Fibroblast of mammary gland (primary cell): ENCODE results near the gene CERS3.
A peak's percentile ranks its signal among the peaks of the same experiment; 100 is the strongest.

Experiments
- DNase-seq: peaks from one replicate; pipeline ENCODE4 v3.0.0-alpha.2; 2010; ENCODE audit warnings: low read depth
- H3K4me3 ChIP-seq: 2 replicates; pipeline ENCODE4 v1.5.1; 2011; ENCODE audit warnings: low read depth, mild to moderate bottlenecking, low read length, moderate library complexity; ENCODE audit not compliant: control insufficient read depth
- CTCF ChIP-seq: conservative IDR thresholded peaks from 2 replicates; pipeline ENCODE4 v1.5.1; 2011; ENCODE audit warnings: low read depth, low read length, inconsistent platforms; ENCODE audit not compliant: control insufficient read depth, insufficient read depth

Gene CERS3

GRCh38 chr15:100385300-100386050, 143.3 kb downstream of the CERS3 start:
- no peak for DNase-seq
- no peak overlapping the region for H3K4me3 ChIP-seq
- no peak for TF ChIP-seq CTCF

- DNase-seq: no peak
- no peak overlapping the region for H3K4me3 ChIP-seq
- no peak for TF ChIP-seq CTCF
Observed at GRCh38 chr15:100384108-100384410, 144.7 kb downstream of the CERS3 start.

- peak; percentile 8 for DNase-seq
Observed at GRCh38 chr15:100383302-100384107, 145.2 kb downstream of the CERS3 start.

GRCh38 chr15:100373942-100374341, 154.8 kb downstream of the CERS3 start:
- no peak overlapping the region for H3K4me3 ChIP-seq
- no peak for TF ChIP-seq CTCF
- DNase-seq: no peak

More at GRCh38 chr15:100383302-100384107, 145.2 kb downstream of the CERS3 start:
- peak; percentile 24 for TF ChIP-seq CTCF
- no peak overlapping the region for H3K4me3 ChIP-seq

GRCh38 chr15:100373120-100373896, 155.4 kb downstream of the CERS3 start:
- DNase-seq: no peak
- H3K4me3 ChIP-seq: no peak overlapping the region
- no peak for TF ChIP-seq CTCF

- no peak overlapping the region for H3K4me3 ChIP-seq
- TF ChIP-seq CTCF: no peak
- DNase-seq: no peak
Observed at GRCh38 chr15:100372739-100373119, 156.0 kb downstream of the CERS3 start.
